ENCODE data around the gene KLHL29. TPM values are rescaled to one million over a fixed set of nuclear protein-coding genes. Genes with fewer than 3 reads are reported as not detected.

KLHL29 gene
- total and polyA plus RNA-seq, 2 experiments from 2014 or later: 3.8 to 9.9 TPM

DNA sequence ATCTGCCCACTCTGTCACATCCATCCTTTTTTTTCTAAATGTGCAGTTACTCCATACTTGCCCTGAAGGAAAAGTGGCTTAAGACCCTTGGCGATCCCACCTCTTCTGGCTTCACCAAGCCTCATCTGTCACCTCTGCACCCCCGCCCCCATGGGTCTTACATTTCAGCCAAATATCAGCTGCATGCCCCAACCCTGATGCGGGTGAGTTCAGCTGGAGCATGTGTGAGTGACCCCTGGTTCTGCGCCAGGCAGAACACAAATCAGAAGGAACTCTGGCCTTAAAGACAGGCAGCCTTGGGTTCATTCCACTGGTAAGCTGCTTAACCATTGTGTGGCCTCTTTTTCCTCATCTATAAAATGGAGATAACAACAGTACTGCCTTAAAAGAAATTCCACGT is 194.7 kb downstream of the KLHL29 start:
- Histone ChIP-seq H3K36me3 (replicated peaks; ENCODE audit: insufficient read depth, low read depth) (no peaks in the 10 kb centered on the region), H3K9me2 (replicated peaks; ENCODE audit: insufficient read depth) (no peaks in the 10 kb centered on the region), H2AFZ (no peak overlapping the region), H3K4me1 (ENCODE audit: insufficient read depth) (no peaks in the 10 kb centered on the region), H3K9me3 (ENCODE audit: low read depth) (no peaks in the 10 kb centered on the region), H3K27me3 (no peaks in the 10 kb centered on the region), H3K27ac (no peak overlapping the region), H3K4me2 (no peak overlapping the region), H3K79me2 (no peaks in the 10 kb centered on the region), H4K20me1 (ENCODE audit: insufficient read depth, poor library complexity, severe bottlenecking) (no peaks in the 10 kb centered on the region), H3K4me3 (no peak overlapping the region)
- 94% methylated on average over 5 of the region's 5 CpGs for WGBS (ENCODE audit: low lambda C conversion rate, missing lambda C conversion rate)
- TF ChIP-seq, protein P1, sequence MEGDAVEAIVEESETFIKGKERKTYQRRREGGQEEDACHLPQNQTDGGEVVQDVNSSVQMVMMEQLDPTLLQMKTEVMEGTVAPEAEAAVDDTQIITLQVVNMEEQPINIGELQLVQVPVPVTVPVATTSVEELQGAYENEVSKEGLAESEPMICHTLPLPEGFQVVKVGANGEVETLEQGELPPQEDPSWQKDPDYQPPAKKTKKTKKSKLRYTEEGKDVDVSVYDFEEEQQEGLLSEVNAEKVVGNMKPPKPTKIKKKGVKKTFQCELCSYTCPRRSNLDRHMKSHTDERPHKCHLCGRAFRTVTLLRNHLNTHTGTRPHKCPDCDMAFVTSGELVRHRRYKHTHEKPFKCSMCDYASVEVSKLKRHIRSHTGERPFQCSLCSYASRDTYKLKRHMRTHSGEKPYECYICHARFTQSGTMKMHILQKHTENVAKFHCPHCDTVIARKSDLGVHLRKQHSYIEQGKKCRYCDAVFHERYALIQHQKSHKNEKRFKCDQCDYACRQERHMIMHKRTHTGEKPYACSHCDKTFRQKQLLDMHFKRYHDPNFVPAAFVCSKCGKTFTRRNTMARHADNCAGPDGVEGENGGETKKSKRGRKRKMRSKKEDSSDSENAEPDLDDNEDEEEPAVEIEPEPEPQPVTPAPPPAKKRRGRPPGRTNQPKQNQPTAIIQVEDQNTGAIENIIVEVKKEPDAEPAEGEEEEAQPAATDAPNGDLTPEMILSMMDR (IDR thresholded peaks at IDR 0.05; ENCODE audit: poor library complexity): no peak
- TF ChIP-seq EZH2 (IDR thresholded peaks at IDR 0.05; ENCODE audit: borderline replicate concordance) (no peak), EZH2phosphoT487 (IDR thresholded peaks at IDR 0.05; ENCODE audit: low read depth, severe bottlenecking, unreplicated experiment) (no peak)
- no peak for DNase-seq (ENCODE audit: low spot score)

DNA sequence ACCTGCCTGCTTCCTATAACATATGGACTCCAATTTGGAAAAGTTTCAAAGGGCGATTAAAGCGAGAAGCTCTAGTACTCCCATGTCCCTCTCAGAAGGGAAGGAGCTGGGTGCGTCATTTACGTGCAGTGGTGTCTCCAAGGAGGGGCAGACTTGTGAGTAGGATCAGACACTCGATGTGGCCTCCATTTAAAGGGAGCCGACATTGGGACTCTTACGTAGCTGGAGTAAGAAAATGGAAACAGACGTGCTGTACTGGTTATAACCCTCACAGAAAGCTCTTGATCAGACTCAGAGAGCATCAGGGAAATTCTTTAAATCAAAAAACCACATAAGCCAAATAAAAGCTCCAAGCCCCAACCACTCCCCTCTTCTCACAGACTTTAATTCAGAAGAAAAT is 198.5 kb downstream of the KLHL29 start:
- TF ChIP-seq EZH2 (IDR thresholded peaks at IDR 0.05; ENCODE audit: borderline replicate concordance) (no peak), EZH2phosphoT487 (IDR thresholded peaks at IDR 0.05; ENCODE audit: low read depth, severe bottlenecking, unreplicated experiment) (no peak)
- TF ChIP-seq, protein P1 (IDR thresholded peaks at IDR 0.05; ENCODE audit: poor library complexity): no peak
- WGBS (ENCODE audit: low lambda C conversion rate, missing lambda C conversion rate): 74% methylated on average over 8 of the region's 8 CpGs
- Histone ChIP-seq H3K4me3 (no peak overlapping the region), H3K4me2 (no peak overlapping the region), H4K20me1 (ENCODE audit: insufficient read depth, poor library complexity, severe bottlenecking) (no peaks in the 10 kb centered on the region), H3K36me3 (replicated peaks; ENCODE audit: insufficient read depth, low read depth) (no peaks in the 10 kb centered on the region), H3K4me1 (ENCODE audit: insufficient read depth) (no peaks in the 10 kb centered on the region), H3K9me3 (ENCODE audit: low read depth) (no peaks in the 10 kb centered on the region), H2AFZ (no peak overlapping the region), H3K9me2 (replicated peaks; ENCODE audit: insufficient read depth) (no peaks in the 10 kb centered on the region), H3K27ac (no peak overlapping the region), H3K79me2 (no peaks in the 10 kb centered on the region), H3K27me3 (no peaks in the 10 kb centered on the region)
- DNase-seq (ENCODE audit: low spot score): no peak

DNA sequence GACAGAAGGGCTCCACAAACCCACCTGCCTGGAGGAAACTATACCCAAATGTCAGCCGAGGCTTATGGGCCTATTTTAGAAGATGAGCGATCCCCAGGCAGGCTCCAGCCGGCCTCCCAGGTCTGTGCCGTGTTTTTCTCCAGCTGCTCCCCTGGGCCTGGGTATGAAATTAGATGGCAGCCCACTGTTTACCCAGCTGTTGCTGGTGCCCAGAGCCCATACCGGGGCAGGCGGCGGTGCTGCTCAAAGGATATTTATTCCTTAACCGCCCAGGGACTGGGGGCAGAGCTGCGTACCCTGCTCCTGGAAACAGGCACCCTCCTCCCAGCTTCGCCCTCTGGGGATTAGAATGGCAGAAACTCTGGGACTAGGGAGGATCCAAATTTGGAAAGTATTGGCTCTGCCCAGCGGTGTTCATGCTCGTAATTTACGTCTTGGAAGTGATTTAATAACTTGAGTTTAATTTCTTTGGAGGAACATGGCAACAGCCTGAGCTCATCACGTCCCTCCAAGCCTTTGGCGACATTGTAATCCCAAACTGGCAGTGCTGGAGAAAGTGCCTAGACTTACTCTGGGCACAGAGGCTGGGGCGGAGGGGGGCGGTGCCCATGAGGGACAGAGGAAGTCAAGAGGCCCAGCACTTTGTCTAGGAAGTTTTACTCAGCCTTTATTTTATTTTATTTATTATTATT is 199.2 kb downstream of the KLHL29 start:
- Histone ChIP-seq H3K4me1 (ENCODE audit: insufficient read depth) (no peaks in the 10 kb centered on the region), H3K9me3 (ENCODE audit: low read depth) (no peaks in the 10 kb centered on the region), H3K79me2 (no peaks in the 10 kb centered on the region), H4K20me1 (ENCODE audit: insufficient read depth, poor library complexity, severe bottlenecking) (no peaks in the 10 kb centered on the region), H3K4me2 (no peak overlapping the region), H3K27ac (no peak overlapping the region), H2AFZ (no peak overlapping the region), H3K4me3 (no peak overlapping the region), H3K27me3 (no peaks in the 10 kb centered on the region), H3K36me3 (replicated peaks; ENCODE audit: insufficient read depth, low read depth) (no peaks in the 10 kb centered on the region), H3K9me2 (replicated peaks; ENCODE audit: insufficient read depth) (no peaks in the 10 kb centered on the region)
- no peak for DNase-seq (ENCODE audit: low spot score)
- TF ChIP-seq, protein P1 (IDR thresholded peaks at IDR 0.05; ENCODE audit: poor library complexity): no peak
- TF ChIP-seq EZH2 (IDR thresholded peaks at IDR 0.05; ENCODE audit: borderline replicate concordance) (no peak), EZH2phosphoT487 (IDR thresholded peaks at IDR 0.05; ENCODE audit: low read depth, severe bottlenecking, unreplicated experiment) (no peak)
- WGBS (ENCODE audit: low lambda C conversion rate, missing lambda C conversion rate): 96% methylated on average over 17 of the region's 17 CpGs

Measured in hepatocyte (in vitro differentiated cells).